ENCODE results near the gene SNF8.

DNA sequence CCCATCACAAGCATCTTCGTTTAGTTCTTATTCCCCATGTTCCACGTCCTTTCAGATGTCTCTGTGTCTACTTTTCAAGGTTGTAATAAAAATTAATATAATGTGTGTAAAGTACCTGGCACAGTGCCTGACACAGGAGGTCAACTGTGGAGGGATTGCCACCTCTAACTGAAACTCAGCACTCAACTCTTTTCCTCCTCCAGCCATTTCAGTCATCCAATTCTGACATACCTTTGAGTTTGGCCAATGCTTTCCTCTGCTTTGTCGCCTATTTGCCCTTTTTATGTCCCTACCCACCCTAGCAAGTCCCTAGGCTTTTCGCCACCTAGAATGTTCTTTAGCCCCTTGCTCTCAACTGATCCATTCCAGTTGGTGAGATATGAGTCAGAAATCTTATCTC lies 34.9 kb downstream of the SNF8 start:
- TF ChIP-seq, protein P1, sequence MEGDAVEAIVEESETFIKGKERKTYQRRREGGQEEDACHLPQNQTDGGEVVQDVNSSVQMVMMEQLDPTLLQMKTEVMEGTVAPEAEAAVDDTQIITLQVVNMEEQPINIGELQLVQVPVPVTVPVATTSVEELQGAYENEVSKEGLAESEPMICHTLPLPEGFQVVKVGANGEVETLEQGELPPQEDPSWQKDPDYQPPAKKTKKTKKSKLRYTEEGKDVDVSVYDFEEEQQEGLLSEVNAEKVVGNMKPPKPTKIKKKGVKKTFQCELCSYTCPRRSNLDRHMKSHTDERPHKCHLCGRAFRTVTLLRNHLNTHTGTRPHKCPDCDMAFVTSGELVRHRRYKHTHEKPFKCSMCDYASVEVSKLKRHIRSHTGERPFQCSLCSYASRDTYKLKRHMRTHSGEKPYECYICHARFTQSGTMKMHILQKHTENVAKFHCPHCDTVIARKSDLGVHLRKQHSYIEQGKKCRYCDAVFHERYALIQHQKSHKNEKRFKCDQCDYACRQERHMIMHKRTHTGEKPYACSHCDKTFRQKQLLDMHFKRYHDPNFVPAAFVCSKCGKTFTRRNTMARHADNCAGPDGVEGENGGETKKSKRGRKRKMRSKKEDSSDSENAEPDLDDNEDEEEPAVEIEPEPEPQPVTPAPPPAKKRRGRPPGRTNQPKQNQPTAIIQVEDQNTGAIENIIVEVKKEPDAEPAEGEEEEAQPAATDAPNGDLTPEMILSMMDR (IDR thresholded peaks at IDR 0.05) = no peak
- TF ChIP-seq POLR2AphosphoS5 (IDR thresholded peaks at IDR 0.05) = no peak
- TF ChIP-seq POLR2A (IDR thresholded peaks at IDR 0.05) = no peak
